Spleen (tissue), 11 donors: ENCODE data around the gene GIMAP4. TPM values are rescaled to one million over a fixed set of nuclear protein-coding genes. Genes with fewer than 3 reads are reported as not detected.

Experiments
- DNase-seq: peaks from one replicate; pipeline ENCODE4 v3.0.0-alpha.2; 2020
- H3K27ac ChIP-seq, 8 donors: fragments of 200-600 bp; sonication (generic) in 7 of 8; 1 replicate in 4 of 8; 2 replicates in 4 of 8; pipeline versions ENCODE4 v1.5.0 to v1.8.0; 2016 to 2021; ENCODE audit warnings: inconsistent platforms in 4 of 8, mild to moderate bottlenecking in 4 of 8, moderate library complexity in 1 of 8
- H3K27me3 ChIP-seq, 7 donors: fragments of 200-600 bp; sonication (generic) in 6 of 7; replicated peaks in 1 of 7; 1 replicate in 4 of 7; 2 replicates in 3 of 7; pipeline versions ENCODE4 v1.5.0 to v1.8.0; 2016 to 2021; ENCODE audit warnings: inconsistent platforms in 3 of 7, mild to moderate bottlenecking in 1 of 7
- H3K36me3 ChIP-seq, 6 donors: fragments of 200-600 bp; sonication (generic) in 5 of 6; 1 replicate in 4 of 6; 2 replicates in 2 of 6; pipeline versions ENCODE4 v1.5.0 to v1.8.0; 2016 to 2021; ENCODE audit warnings: inconsistent platforms in 2 of 6
- H3K4me1 ChIP-seq, 6 donors: fragments of 200-600 bp; sonication (generic) in 5 of 6; 1 replicate in 3 of 6; 2 replicates in 3 of 6; pipeline versions ENCODE4 v1.5.0 to v1.8.0; 2016 to 2021; ENCODE audit warnings: inconsistent platforms in 3 of 6
- H3K4me3 ChIP-seq, 8 donors: fragments of 200-600 bp; sonication (generic) in 7 of 8; 1 replicate in 4 of 8; 2 replicates in 4 of 8; pipeline versions ENCODE4 v1.5.0 to v1.8.0; 2016 to 2021; ENCODE audit warnings: inconsistent platforms in 4 of 8, mild to moderate bottlenecking in 4 of 8, moderate library complexity in 2 of 8
- H3K9me3 ChIP-seq, 8 donors: fragments of 200-600 bp; sonication (generic) in 7 of 8; 1 replicate in 4 of 8; 2 replicates in 4 of 8; pipeline versions ENCODE4 v1.5.0 to v1.8.0; 2016 to 2021; ENCODE audit warnings: inconsistent platforms in 4 of 8
- POLR2A ChIP-seq, 3 donors: fragments of 450-650 bp; IDR thresholded peaks; one replicate each; pipeline ENCODE4 v1.5.1; 2017; ENCODE audit warnings: antibody characterized with exemption in 3 of 3, mild to moderate bottlenecking in 1 of 3
- POLR2AphosphoS5 ChIP-seq, 3 donors: sonication (generic); formaldehyde crosslinking; IDR thresholded peaks; one replicate each; pipeline ENCODE4 v1.5.1; 2017; ENCODE audit warnings: antibody characterized with exemption in 3 of 3
- WGBS, 5 donors: extraction: QIAGEN DNeasy Blood & Tissue Kit in 3 of 5; methylation state at CpG; one replicate each; pipeline versions ENCODE4 v1.1.5 to v1.1.7; 2013 to 2018; 5-methylcytosine and 5-hydroxymethylcytosine counted together
- intact Hi-C: fragments of 100-400 bp; cut with DNase I; formaldehyde crosslinking; loops from one replicate; pipeline ENCODE4 v1.15.0; 2023; ENCODE audit warnings: low total_unique reads
- polyA plus RNA-seq, 3 donors: library from polyadenylated mRNA; stranded (reverse); fragments of 200-250 nt; gene quantifications; one replicate each; pipeline ENCODE4 v1.2.1, GENCODE V29; 2013
- total RNA-seq, 7 donors: library from RNA; depleted of rRNA in 3 of 7; stranded (reverse); fragments of >200 nt in 3 of 7; fragmentation: NEBNext Ultra II Directional in 4 of 7; extraction: Animal tissue kit (Norgen Biotek cat#: 25700) in 4 of 7; gene quantifications; one replicate each; pipeline versions ENCODE4 v1.1.0 to v1.2.1, GENCODE V29; 2016 to 2021
- TF ChIP-seq, protein P1 (sequence below), 11 experiments: fragments of 200-600 bp in 7 of 11; fragments of 450-650 bp in 4 of 11; sonication (generic) in 4 of 11; IDR thresholded peaks in 8 of 11; conservative IDR thresholded peaks in 3 of 11; 1 replicate in 7 of 11; 2 replicates in 4 of 11; pipeline versions ENCODE4 v1.4.0 to v1.8.0; 2016 to 2021; ENCODE audit warnings: antibody characterized with exemption in 11 of 11, inconsistent platforms in 4 of 11, mild to moderate bottlenecking in 1 of 11
- donor health status: healthy with polysubstance abuse.
- donor health status: DM: no; HTN: no; CAD: no; lungs with moderate emphysema.
- donor health status: DM: no; HTN: no; CAD: no.
- donor health status: Bipolar disorder and iron deficiency.
- donor health status: healthy.
- donor health status: DM: no; HTN: no; CAD: no.
- donor health status: DM: yes; HTN: yes; CAD: no.

GIMAP4 gene
- total and polyA plus RNA-seq, 10 donors: 35.9 to 214 (median 169) TPM

GRCh38 chr7:150560486-150560885 lies 6.7 kb upstream of the GIMAP4 start:
- Histone ChIP-seq H3K27ac (no peak overlapping the region), H3K36me3 (no peaks in the 10 kb centered on the region), H3K4me1 (peaks cover 0 to 36% (median 5%) of the 10 kb centered on the region in 6 donors), H3K9me3 (peaks cover 0 to 40% (median 24%) of the 10 kb centered on the region in 8 donors), H3K4me3 (no peak overlapping the region), H3K27me3 (no peaks in the 10 kb centered on the region)
- intact Hi-C loops: no loop called here
- TF ChIP-seq, protein P1, sequence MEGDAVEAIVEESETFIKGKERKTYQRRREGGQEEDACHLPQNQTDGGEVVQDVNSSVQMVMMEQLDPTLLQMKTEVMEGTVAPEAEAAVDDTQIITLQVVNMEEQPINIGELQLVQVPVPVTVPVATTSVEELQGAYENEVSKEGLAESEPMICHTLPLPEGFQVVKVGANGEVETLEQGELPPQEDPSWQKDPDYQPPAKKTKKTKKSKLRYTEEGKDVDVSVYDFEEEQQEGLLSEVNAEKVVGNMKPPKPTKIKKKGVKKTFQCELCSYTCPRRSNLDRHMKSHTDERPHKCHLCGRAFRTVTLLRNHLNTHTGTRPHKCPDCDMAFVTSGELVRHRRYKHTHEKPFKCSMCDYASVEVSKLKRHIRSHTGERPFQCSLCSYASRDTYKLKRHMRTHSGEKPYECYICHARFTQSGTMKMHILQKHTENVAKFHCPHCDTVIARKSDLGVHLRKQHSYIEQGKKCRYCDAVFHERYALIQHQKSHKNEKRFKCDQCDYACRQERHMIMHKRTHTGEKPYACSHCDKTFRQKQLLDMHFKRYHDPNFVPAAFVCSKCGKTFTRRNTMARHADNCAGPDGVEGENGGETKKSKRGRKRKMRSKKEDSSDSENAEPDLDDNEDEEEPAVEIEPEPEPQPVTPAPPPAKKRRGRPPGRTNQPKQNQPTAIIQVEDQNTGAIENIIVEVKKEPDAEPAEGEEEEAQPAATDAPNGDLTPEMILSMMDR (IDR thresholded peaks at IDR 0.05 in 8 of 11, conservative IDR thresholded peaks at IDR 0.05 in 3 of 11): peak in 1 of 11 experiments; percentile 15
- TF ChIP-seq POLR2AphosphoS5 (IDR thresholded peaks at IDR 0.05): no peak
- TF ChIP-seq POLR2A (IDR thresholded peaks at IDR 0.05): no peak
- WGBS, 5 donors: 0 to 73% (median 67%) methylated on average over 1 of the region's 1 CpG
- no peak for DNase-seq

GRCh38 chr7:150562919-150563318 lies 4.3 kb upstream of the GIMAP4 start:
- no peak for DNase-seq
- H3K36me3 ChIP-seq: no peaks in the 10 kb centered on the region
- H3K4me3 ChIP-seq: no peak overlapping the region
- 41 to 94% (median 81%) methylated on average over 2 of the region's 2 CpGs for WGBS, 5 donors
- intact Hi-C loops: no loop called here
- peak overlapping the region in 5 of 8 donors; percentile 39 to 93 (median 53) for H3K27ac ChIP-seq
- TF ChIP-seq POLR2A (IDR thresholded peaks at IDR 0.05) (no peak), POLR2AphosphoS5 (IDR thresholded peaks at IDR 0.05) (no peak)
- TF ChIP-seq, protein P1 (IDR thresholded peaks at IDR 0.05 in 8 of 11, conservative IDR thresholded peaks at IDR 0.05 in 3 of 11): no peak
- no peaks in the 10 kb centered on the region for H3K27me3 ChIP-seq
- peaks cover 0 to 38% (median 24%) of the 10 kb centered on the region in 8 donors for H3K9me3 ChIP-seq
- peaks cover 0 to 38% (median 2%) of the 10 kb centered on the region in 6 donors for H3K4me1 ChIP-seq

DNA sequence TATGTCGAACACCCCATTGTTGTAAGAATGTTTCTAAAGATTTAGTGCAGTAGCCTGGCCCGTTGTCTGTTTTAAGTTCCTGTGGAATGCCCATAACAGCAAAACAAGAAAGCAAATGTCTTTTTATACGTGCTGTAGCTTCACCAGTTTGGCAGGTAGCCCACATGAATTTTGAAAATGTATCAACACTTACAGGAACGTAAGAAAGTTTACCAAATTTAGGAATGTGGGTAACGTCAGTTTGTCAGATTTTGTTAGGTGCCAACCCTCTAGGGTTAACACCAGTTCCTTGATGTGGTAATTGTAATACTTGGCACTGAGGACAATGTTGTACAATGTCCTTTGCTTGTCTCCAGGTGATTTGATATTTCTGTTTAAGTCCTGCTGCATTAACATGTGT lies 3.2 kb upstream of the GIMAP4 start:
- no peaks in the 10 kb centered on the region for H3K27me3 ChIP-seq
- peaks cover 0 to 37% (median 23%) of the 10 kb centered on the region in 8 donors for H3K9me3 ChIP-seq
- H3K4me3 ChIP-seq: no peak overlapping the region
- DNase-seq: no peak
- no peaks in the 10 kb centered on the region for H3K36me3 ChIP-seq
- H3K27ac ChIP-seq: peak overlapping the region; percentile 5 to 93 (median 48)
- 59 to 74% (median 70%) methylated on average over 5 of the region's 5 CpGs for WGBS, 5 donors
- H3K4me1 ChIP-seq: peaks cover 0 to 41% (median 3%) of the 10 kb centered on the region in 6 donors
- no peak for TF ChIP-seq POLR2A (IDR thresholded peaks at IDR 0.05)
- TF ChIP-seq, protein P1 (IDR thresholded peaks at IDR 0.05 in 8 of 11, conservative IDR thresholded peaks at IDR 0.05 in 3 of 11): no peak
- TF ChIP-seq POLR2AphosphoS5 (IDR thresholded peaks at IDR 0.05): no peak
- intact Hi-C loops: no loop called here

- intact Hi-C loops: no loop called here
- peaks cover 0 to 46% (median 7%) of the 10 kb centered on the region in 6 donors for H3K4me1 ChIP-seq
- H3K4me3 ChIP-seq: no peak overlapping the region
- DNase-seq: no peak
- H3K27ac ChIP-seq: peak overlapping the region in 5 of 8 donors; percentile 8 to 93 (median 53)
- peaks cover 0 to 32% (median 17%) of the 10 kb centered on the region in 8 donors for H3K9me3 ChIP-seq
- H3K27me3 ChIP-seq: no peaks in the 10 kb centered on the region
- no peaks in the 10 kb centered on the region for H3K36me3 ChIP-seq
- no peak for TF ChIP-seq POLR2AphosphoS5 (IDR thresholded peaks at IDR 0.05)
- no peak for TF ChIP-seq POLR2A (IDR thresholded peaks at IDR 0.05)
- TF ChIP-seq, protein P1 (IDR thresholded peaks at IDR 0.05 in 8 of 11, conservative IDR thresholded peaks at IDR 0.05 in 3 of 11): no peak
- 71 to 95% (median 75%) methylated on average over 3 of the region's 3 CpGs for WGBS, 5 donors
These were observed 2.6 kb upstream of the GIMAP4 start for GRCh38 chr7:150564566-150564965.
